Activated CD4-positive, alpha-beta T cell treated with anti-CD3 and anti-CD28 coated beads, Interleukin-2, amount 10 ng/mL, durations not matched to agents 7 days and 5 days (primary cell): ENCODE results near the gene DLK2. TPM values are rescaled to one million over a fixed set of nuclear protein-coding genes. Genes with fewer than 3 reads are reported as not detected.
"Not testable (repeated sequence)": the region's sequence is repeated elsewhere in the genome, so short reads cannot be mapped to it uniquely, and the experiment has no call there.

Experiments
- CTCF ChIA-PET: fragments of 350-600 bp; sonication (Branson Sonifier 250); formaldehyde crosslinking; loops from one replicate; lab custom pipeline; 2021; ENCODE audit warnings: antibody characterized with exemption; lab: Charles Lee
- POLR2A ChIA-PET: fragments of 350-600 bp; sonication (Branson Sonifier 250); formaldehyde crosslinking; loops from one replicate; lab custom pipeline; 2021; ENCODE audit warnings: antibody characterized with exemption; lab: Charles Lee
- DNase-seq: peaks from one replicate; pipeline ENCODE4 v3.0.0-alpha.2; 2020
- H3K27ac Mint-ChIP-seq: one replicate; pipeline ENCODE4 v1.8.0; 2021; ENCODE audit warnings: mild to moderate bottlenecking, moderate library complexity, mixed read lengths
- H3K27me3 Mint-ChIP-seq: one replicate; pipeline ENCODE4 v1.8.0; 2021; ENCODE audit warnings: mixed read lengths
- H3K36me3 Mint-ChIP-seq: one replicate; pipeline ENCODE4 v1.8.0; 2021; ENCODE audit warnings: low read depth, mixed read lengths
- H3K4me1 Mint-ChIP-seq: one replicate; pipeline ENCODE4 v1.8.0; 2021; ENCODE audit warnings: mixed read lengths
- H3K4me3 Mint-ChIP-seq: one replicate; pipeline ENCODE4 v1.8.0; 2021; ENCODE audit warnings: mild to moderate bottlenecking, moderate library complexity, mixed read lengths
- H3K9me3 Mint-ChIP-seq: one replicate; pipeline ENCODE4 v1.8.0; 2021; ENCODE audit warnings: mixed read lengths
- total RNA-seq, 2 experiments: library from RNA; stranded (reverse); gene quantifications; one replicate each; pipeline ENCODE4 v1.2.3, GENCODE V29; 2021

The DLK2 gene
- not detected for total RNA-seq

- H3K4me3 Mint-ChIP-seq: peak within 1 kb of the TSS; percentile 77
- H3K27me3 Mint-ChIP-seq: peaks cover 36% of the 10 kb centered on the region
- peaks cover 11% of the 10 kb centered on the region for H3K36me3 Mint-ChIP-seq
- DNase-seq: peak; percentile 41
- H3K4me1 Mint-ChIP-seq: peaks cover 12% of the 10 kb centered on the region
- POLR2A ChIA-PET: interaction anchor here (0.6 kb wide), 1 partner anchor 29 kb away, joined by 4 read pairs; the partner anchor contains the start of gene ABCC10
- no peak within 1 kb of the TSS for H3K27ac Mint-ChIP-seq
- H3K9me3 Mint-ChIP-seq: no peaks in the 10 kb centered on the region
- CTCF ChIA-PET: interaction anchor here (0.8 to 2.4 kb wide), 4 partner anchors 9 to 51 kb away, joined by 3 to 16 read pairs (median 4); no protein-coding TSS in a partner anchor
These were observed at the start of gene DLK2 for GRCh38 chr6:43455531-43456428. DLK2 (minus strand) TSS chr6:43455548; CDS start chr6:43454825, 723 bp downstream.

GRCh38 chr6:43503443-43503842, 48.1 kb upstream of the DLK2 start:
- no peaks in the 10 kb centered on the region for H3K9me3 Mint-ChIP-seq
- no peak for DNase-seq
- ChIA-PET POLR2A (no interaction called here), CTCF (interaction anchor here (1.3 to 2.2 kb wide), 2 partner anchors 11 to 240 kb away, joined by 3 to 6 read pairs; no protein-coding TSS in a partner anchor)
- H3K36me3 Mint-ChIP-seq: peaks cover 11% of the 10 kb centered on the region
- H3K4me1 Mint-ChIP-seq: peaks cover 3% of the 10 kb centered on the region
- peak overlapping the region; percentile 26 for H3K27ac Mint-ChIP-seq
- no peak overlapping the region for H3K4me3 Mint-ChIP-seq
- peaks cover 4% of the 10 kb centered on the region for H3K27me3 Mint-ChIP-seq

GRCh38 chr6:43502666-43503065, 47.3 kb upstream of the DLK2 start:
- H3K4me1 Mint-ChIP-seq: peaks cover 3% of the 10 kb centered on the region
- H3K4me3 Mint-ChIP-seq: no peak overlapping the region
- H3K9me3 Mint-ChIP-seq: no peaks in the 10 kb centered on the region
- H3K27me3 Mint-ChIP-seq: no peaks in the 10 kb centered on the region
- peaks cover 11% of the 10 kb centered on the region for H3K36me3 Mint-ChIP-seq
- ChIA-PET CTCF (interaction anchor here (0.6 to 2.2 kb wide), 2 partner anchors 10 to 87 kb away, joined by 4 to 6 read pairs; no protein-coding TSS in a partner anchor), POLR2A (no interaction called here)
- H3K27ac Mint-ChIP-seq: no peak overlapping the region
- no peak for DNase-seq

- peaks cover 2% of the 10 kb centered on the region for H3K4me1 Mint-ChIP-seq
- H3K27ac Mint-ChIP-seq: no peak overlapping the region
- H3K27me3 Mint-ChIP-seq: no peaks in the 10 kb centered on the region
- H3K9me3 Mint-ChIP-seq: no peaks in the 10 kb centered on the region
- POLR2A ChIA-PET: no interaction called here
- CTCF ChIA-PET: interaction anchor here (0.6 to 2.2 kb wide), 4 partner anchors 8 to 144 kb away, joined by 3 to 7 read pairs (median 5); partner anchors contain the start of gene LRRC73
- H3K36me3 Mint-ChIP-seq: peaks cover 9% of the 10 kb centered on the region
- no peak overlapping the region for H3K4me3 Mint-ChIP-seq
- no peak for DNase-seq
These were observed 45.6 kb upstream of the DLK2 start for GRCh38 chr6:43500921-43501320.

- Mint-ChIP-seq H3K36me3 (peaks cover 9% of the 10 kb centered on the region), H3K27ac (no peak overlapping the region), H3K4me1 (peaks cover 14% of the 10 kb centered on the region), H3K27me3 (no peaks in the 10 kb centered on the region), H3K4me3 (no peak overlapping the region), H3K9me3 (no peaks in the 10 kb centered on the region)
- no peak for DNase-seq
- ChIA-PET POLR2A (no interaction called here), CTCF (interaction anchor here (0.6 to 2.4 kb wide), 4 partner anchors 9 to 869 kb away, joined by 3 to 10 read pairs (median 4); no protein-coding TSS in a partner anchor)
These were observed 43.9 kb upstream of the DLK2 start for GRCh38 chr6:43499028-43499815.

- H3K36me3 Mint-ChIP-seq, H3K27ac Mint-ChIP-seq, POLR2A ChIA-PET, H3K4me3 Mint-ChIP-seq, H3K27me3 Mint-ChIP-seq, DNase-seq, H3K9me3 Mint-ChIP-seq: not testable (repeated sequence)
- CTCF ChIA-PET: interaction anchor here (0.5 to 2.4 kb wide), 2 partner anchors 10 to 205 kb away, joined by 3 to 10 read pairs; no protein-coding TSS in a partner anchor
- peaks cover 19% of the 10 kb centered on the region for H3K4me1 Mint-ChIP-seq
These were observed 42.9 kb upstream of the DLK2 start for GRCh38 chr6:43498291-43498690.

GRCh38 chr6:43497689-43498088, 42.3 kb upstream of the DLK2 start:
- Mint-ChIP-seq H3K36me3 (peaks cover 7% of the 10 kb centered on the region), H3K9me3 (no peaks in the 10 kb centered on the region), H3K27ac (peak overlapping the region; percentile 62), H3K4me3 (no peak overlapping the region), H3K4me1 (peaks cover 19% of the 10 kb centered on the region), H3K27me3 (no peaks in the 10 kb centered on the region)
- DNase-seq: no peak
- ChIA-PET POLR2A (no interaction called here), CTCF (interaction anchor here (1.4 to 3.8 kb wide), 3 partner anchors 10 to 96 kb away, joined by 3 to 19 read pairs (median 10); no protein-coding TSS in a partner anchor)

- no peak for DNase-seq
- H3K36me3 Mint-ChIP-seq: peaks cover 7% of the 10 kb centered on the region
- no peak overlapping the region for H3K4me3 Mint-ChIP-seq
- no peaks in the 10 kb centered on the region for H3K9me3 Mint-ChIP-seq
- H3K27me3 Mint-ChIP-seq: no peaks in the 10 kb centered on the region
- ChIA-PET CTCF (interaction anchor here (1.4 to 7.0 kb wide), 4 partner anchors 10 to 114 kb away, joined by 3 to 54 read pairs (median 12); partner anchors contain the start of gene LRRC73), POLR2A (no interaction called here)
- H3K4me1 Mint-ChIP-seq: peaks cover 19% of the 10 kb centered on the region
- no peak overlapping the region for H3K27ac Mint-ChIP-seq
These were observed 41.7 kb upstream of the DLK2 start for GRCh38 chr6:43497129-43497396.

GRCh38 chr6:43496370-43497128, 41.2 kb upstream of the DLK2 start:
- H3K9me3 Mint-ChIP-seq: no peaks in the 10 kb centered on the region
- no peak for DNase-seq
- no peak overlapping the region for H3K27ac Mint-ChIP-seq
- H3K4me3 Mint-ChIP-seq: no peak overlapping the region
- H3K4me1 Mint-ChIP-seq: peaks cover 19% of the 10 kb centered on the region
- ChIA-PET POLR2A (no interaction called here), CTCF (interaction anchor here (0.7 to 7.0 kb wide), 6 partner anchors 11 to 113 kb away, joined by 3 to 54 read pairs (median 4); partner anchors contain the start of genes LRRC73, POLR1C and YIPF3)
- H3K36me3 Mint-ChIP-seq: peaks cover 7% of the 10 kb centered on the region
- H3K27me3 Mint-ChIP-seq: no peaks in the 10 kb centered on the region

GRCh38 chr6:43495409-43495941, 40.1 kb upstream of the DLK2 start:
- peaks cover 19% of the 10 kb centered on the region for H3K4me1 Mint-ChIP-seq
- H3K27ac Mint-ChIP-seq: peak overlapping the region; percentile 88
- POLR2A ChIA-PET: no interaction called here
- H3K4me3 Mint-ChIP-seq: no peak overlapping the region
- CTCF ChIA-PET: interaction anchor here (0.6 to 7.0 kb wide), 7 partner anchors 11 to 472 kb away, joined by 3 to 54 read pairs (median 5); partner anchors contain the start of gene LRRC73
- H3K27me3 Mint-ChIP-seq: no peaks in the 10 kb centered on the region
- no peaks in the 10 kb centered on the region for H3K9me3 Mint-ChIP-seq
- H3K36me3 Mint-ChIP-seq: peaks cover 3% of the 10 kb centered on the region
- peak; percentile 41 for DNase-seq

GRCh38 chr6:43494766-43495165, 39.4 kb upstream of the DLK2 start:
- ChIA-PET POLR2A (no interaction called here), CTCF (interaction anchor here (0.6 to 7.0 kb wide), 6 partner anchors 10 to 39 kb away, joined by 3 to 54 read pairs (median 4); partner anchors contain the start of gene LRRC73)
- Mint-ChIP-seq H3K4me3 (no peak overlapping the region), H3K27ac (peak overlapping the region; percentile 88), H3K9me3 (no peaks in the 10 kb centered on the region), H3K36me3 (peaks cover 3% of the 10 kb centered on the region), H3K4me1 (peaks cover 19% of the 10 kb centered on the region), H3K27me3 (no peaks in the 10 kb centered on the region)
- DNase-seq: no peak
